ENCODE measurements around the gene JPH4. TPM values are rescaled to one million over a fixed set of nuclear protein-coding genes. Genes with fewer than 3 reads are reported as not detected.

The JPH4 gene
- total RNA-seq, 1 experiment from 2014 or later: 6.8 TPM

- Histone ChIP-seq H4K91ac (ENCODE audit: insufficient read length, low read depth, low read length) (no peak overlapping the region), H2BK20ac (ENCODE audit: low read depth, low read length, poor library complexity, severe bottlenecking) (no peak overlapping the region), H3K4ac (ENCODE audit: low read depth, low read length) (no peak overlapping the region), H2BK15ac (ENCODE audit: low read depth, low read length) (no peak overlapping the region), H4K8ac (replicated peaks; ENCODE audit: insufficient read length, low read depth, low read length) (no peak overlapping the region), H3K18ac (ENCODE audit: insufficient read length, low read depth, low read length) (peak overlapping the region; percentile 15), H3K9ac (ENCODE audit: extremely low read depth, insufficient read length, low read length) (peak overlapping the region; percentile 25), H2BK120ac (ENCODE audit: low read depth, low read length, poor library complexity, severe bottlenecking) (no peak overlapping the region), H4K20me1 (ENCODE audit: control insufficient read depth, insufficient read depth, insufficient read length) (no peaks in the 10 kb centered on the region), H3K14ac (ENCODE audit: insufficient read depth, low read length) (peak overlapping the region; percentile 58; the same call in 1 of the 2 replicates), H4K5ac (ENCODE audit: insufficient read length, low read depth, low read length) (no peak overlapping the region), H3K9me3 (ENCODE audit: control insufficient read depth, low read depth, low read length) (no peaks in the 10 kb centered on the region), H3T11ph (ENCODE audit: low read length) (no peak overlapping the region), H2BK12ac (ENCODE audit: insufficient read length, low read depth, low read length) (no peak overlapping the region), H2AK5ac (ENCODE audit: insufficient read length, low read length) (no peak overlapping the region), H2BK5ac (ENCODE audit: insufficient read length, low read length) (no peak overlapping the region), H2AFZ (ENCODE audit: low read length) (no peak overlapping the region), H3K23me2 (ENCODE audit: insufficient read length, low read depth, low read length, poor library complexity, severe bottlenecking) (peaks cover 19% of the 10 kb centered on the region), H3K56ac (ENCODE audit: insufficient read length, low read depth, low read length) (no peak overlapping the region), H3K23ac (ENCODE audit: insufficient read length, low read depth, low read length) (no peak overlapping the region), H3K27me3 (ENCODE audit: insufficient read depth, low read length) (no peaks in the 10 kb centered on the region), H3K79me2 (ENCODE audit: insufficient read depth, low read length) (no peaks in the 10 kb centered on the region; the same call in 1 of the 2 replicates), H3K4me2 (ENCODE audit: insufficient read depth, insufficient read length, low read length) (peak overlapping the region; percentile 90), H3K4me1 (ENCODE audit: insufficient read depth, low read length) (peaks cover 4% of the 10 kb centered on the region; the same call in 1 of the 2 replicates), H3K79me1 (ENCODE audit: insufficient read depth, low read depth, low read length, poor library complexity, severe bottlenecking) (no peaks in the 10 kb centered on the region), H3K27ac (ENCODE audit: insufficient read length, low read depth, low read length) (no peak overlapping the region)
- peak overlapping the region; percentile 87 to 92 for H3K4me3 Mint-ChIP-seq
- peak overlapping the region in 1 of 3 experiments; percentile 67; a peak in 1 of 7 replicates for H3K27ac Mint-ChIP-seq
- peaks cover 22 to 42% of the 10 kb centered on the region in 2 experiments for H3K4me1 Mint-ChIP-seq
- H3K27me3 Mint-ChIP-seq (ENCODE audit: low read depth): no peaks in the 10 kb centered on the region
- WGBS (ENCODE audit: extremely low coverage, insufficient read length, low lambda C conversion rate): no CpG with 5 or more reads among the region's 17 CpGs
- no peak for DNase-seq
- peaks cover 14 to 41% (median 35%) of the 10 kb centered on the region in 3 experiments for H3K36me3 Mint-ChIP-seq (ENCODE audit: insufficient read depth in 1 of 3, low read depth in 3 of 3)
- no peak for TF ChIP-seq CTCF (conservative IDR thresholded peaks at IDR 0.05)
- H3K9me3 Mint-ChIP-seq: no peaks in the 10 kb centered on the region
Measured at GRCh38 chr14:23556700-23557440, 21.7 kb downstream of the JPH4 start.

All from H9 (cell line).